Liver (tissue), 9 donors: ENCODE measurements around the gene EVC. TPM values are rescaled to one million over a fixed set of nuclear protein-coding genes. Genes with fewer than 3 reads are reported as not detected.

Experiments
- DNase-seq: peaks from one replicate; pipeline ENCODE4 v3.0.0-alpha.2; 2017; ENCODE audit warnings: low spot score
- H3K27ac ChIP-seq, 2 donors: one replicate each; pipeline ENCODE4 v1.7.0; 2013; ENCODE audit warnings: inconsistent platforms in 2 of 2, low read length in 2 of 2, control low read depth in 1 of 2, low read depth in 1 of 2, mild to moderate bottlenecking in 1 of 2
- H3K27me3 ChIP-seq, 4 donors: one replicate each; pipeline versions ENCODE4 v1.6.1 to v1.7.0; 2013; ENCODE audit warnings: low read length in 3 of 4, inconsistent platforms in 1 of 4, mild to moderate bottlenecking in 1 of 4, moderate library complexity in 1 of 4; ENCODE audit not compliant: control insufficient read depth in 4 of 4, insufficient read depth in 4 of 4
- H3K36me3 ChIP-seq, 4 donors: one replicate each; pipeline versions ENCODE4 v1.6.1 to v1.7.0; 2013; ENCODE audit warnings: low read length in 3 of 4, mild to moderate bottlenecking in 3 of 4, low read depth in 1 of 4, moderate library complexity in 1 of 4; ENCODE audit not compliant: control insufficient read depth in 4 of 4, insufficient read depth in 3 of 4
- H3K4me1 ChIP-seq, 4 donors: one replicate each; pipeline versions ENCODE4 v1.6.1 to v1.7.0; 2013; ENCODE audit warnings: low read length in 3 of 4, mild to moderate bottlenecking in 3 of 4, moderate library complexity in 1 of 4; ENCODE audit not compliant: control insufficient read depth in 4 of 4, insufficient read depth in 4 of 4
- H3K4me3 ChIP-seq, 3 donors: one replicate each; pipeline versions ENCODE4 v1.6.1 to v1.7.0; 2013; ENCODE audit warnings: low read length in 3 of 3, control low read depth in 1 of 3, low read depth in 1 of 3, mild to moderate bottlenecking in 1 of 3
- H3K9ac ChIP-seq, 2 donors: one replicate each; pipeline ENCODE4 v1.7.0; 2013; ENCODE audit warnings: low read length in 2 of 2, mild to moderate bottlenecking in 2 of 2, moderate library complexity in 2 of 2, control low read depth in 1 of 2, low read depth in 1 of 2
- H3K9me3 ChIP-seq, 4 donors: one replicate each; pipeline versions ENCODE4 v1.6.1 to v1.7.0; 2013; ENCODE audit warnings: low read length in 3 of 4; ENCODE audit not compliant: control insufficient read depth in 4 of 4
- ATF3 ChIP-seq: IDR thresholded peaks from 2 replicates; pipeline ENCODE4 v1.6.1; 2016; ENCODE audit warnings: antibody characterized with exemption
- CTCF ChIP-seq: fragments of 150-350 bp; IDR thresholded peaks from 2 replicates; pipeline ENCODE4 v1.5.1; 2017; ENCODE audit warnings: improper control_type of control experiment, low read depth, low read length; ENCODE audit not compliant: missing input control
- EGR1 ChIP-seq, 2 donors: IDR thresholded peaks; 2 replicates each; pipeline ENCODE4 v1.6.1; 2016 to 2018; ENCODE audit warnings: antibody characterized with exemption in 2 of 2, low read depth in 2 of 2
- FOXA1 ChIP-seq: IDR thresholded peaks from 2 replicates; pipeline ENCODE4 v1.6.1; 2016; ENCODE audit warnings: antibody characterized with exemption
- FOXA2 ChIP-seq: IDR thresholded peaks from 2 replicates; pipeline ENCODE4 v1.6.1; 2016; ENCODE audit warnings: antibody characterized with exemption
- HNF4A ChIP-seq, 2 donors: conservative IDR thresholded peaks; 2 replicates each; pipeline ENCODE4 v1.6.1; 2016; ENCODE audit warnings: antibody characterized with exemption in 2 of 2, mild to moderate bottlenecking in 2 of 2
- HNF4G ChIP-seq: IDR thresholded peaks from 2 replicates; pipeline ENCODE4 v1.6.1; 2016; ENCODE audit warnings: antibody characterized with exemption
- JUND ChIP-seq, 2 donors: IDR thresholded peaks; 2 replicates each; pipeline ENCODE4 v1.6.1; 2016; ENCODE audit warnings: antibody characterized with exemption in 2 of 2
- MAX ChIP-seq: IDR thresholded peaks from 2 replicates; pipeline ENCODE4 v1.6.1; 2016; ENCODE audit warnings: antibody characterized with exemption
- NR2F2 ChIP-seq: IDR thresholded peaks from 2 replicates; pipeline ENCODE4 v1.6.1; 2016; ENCODE audit warnings: antibody characterized with exemption
- RAD21 ChIP-seq, 2 donors: IDR thresholded peaks; 2 replicates each; pipeline ENCODE4 v1.6.1; 2016; ENCODE audit warnings: antibody characterized with exemption in 2 of 2, mild to moderate bottlenecking in 2 of 2
- REST ChIP-seq: IDR thresholded peaks from 2 replicates; pipeline ENCODE4 v1.6.1; 2016; ENCODE audit warnings: antibody characterized with exemption, mild to moderate bottlenecking
- RXRA ChIP-seq, 2 donors: IDR thresholded peaks; 2 replicates each; pipeline ENCODE4 v1.6.1; 2017 to 2018; ENCODE audit warnings: antibody characterized with exemption in 2 of 2, mild to moderate bottlenecking in 1 of 2
- YY1 ChIP-seq: IDR thresholded peaks from 2 replicates; pipeline ENCODE4 v1.6.1; 2016; ENCODE audit warnings: antibody characterized with exemption, mild to moderate bottlenecking
- ZBTB33 ChIP-seq: IDR thresholded peaks from 2 replicates; pipeline ENCODE4 v1.6.1; 2016; ENCODE audit warnings: antibody characterized with exemption
- WGBS: extraction: QIAGEN DNeasy Blood & Tissue Kit; methylation state at CpG from one replicate; pipeline ENCODE4 v1.1.7; 2013; 5-methylcytosine and 5-hydroxymethylcytosine counted together
- polyA plus RNA-seq, 2 donors: library from polyadenylated mRNA; stranded (reverse) in 1 of 2; unstranded in 1 of 2; fragments of 200-250 nt in 1 of 2; fragments of >200 nt in 1 of 2; fragmentation: Nextera tagmentation in 1 of 2; extraction: Ambion mirVana in 1 of 2; gene quantifications; one replicate each; pipeline versions ENCODE4 v1.2.1 to v1.2.3, GENCODE V29; 2013 to 2015
- total RNA-seq, 2 donors: library from RNA; depleted of rRNA; stranded (reverse); fragments of >200 nt; gene quantifications; one replicate each; pipeline ENCODE4 v1.2.3, GENCODE V29; 2014
- donor health status: healthy.
- donor health status: healthy.
- donor health status: healthy.
- donor health status: healthy.
- donor health status: healthy.

The EVC gene
- total and polyA plus RNA-seq, 4 donors: 0.76 to 10.9 (median 3.2) TPM

GRCh38 chr4:5828005-5828391, 117.0 kb downstream of the EVC start:
- Histone ChIP-seq H3K4me3 (no peak overlapping the region), H3K27ac (no peak overlapping the region), H3K27me3 (no peaks in the 10 kb centered on the region), H3K36me3 (no peaks in the 10 kb centered on the region), H3K9me3 (no peaks in the 10 kb centered on the region), H3K9ac (no peak overlapping the region), H3K4me1 (no peaks in the 10 kb centered on the region)
- WGBS: 87% methylated on average over 11 of the region's 11 CpGs
- TF ChIP-seq ATF3 (no peak), MAX (no peak), FOXA1 (no peak), YY1 (no peak), EGR1 (IDR thresholded peaks at IDR 0.05; ENCODE audit: low read depth in 2 of 2) (no peak), RAD21 (IDR thresholded peaks at IDR 0.05) (no peak), CTCF (no peak), FOXA2 (no peak), HNF4A (conservative IDR thresholded peaks at IDR 0.05) (no peak), REST (no peak), HNF4G (no peak)
- no peak for DNase-seq

- H3K27me3 ChIP-seq: no peaks in the 10 kb centered on the region
- WGBS: 22% methylated on average over 3 of the region's 3 CpGs
- H3K9ac ChIP-seq: no peak overlapping the region
- no peak for DNase-seq
- no peaks in the 10 kb centered on the region for H3K9me3 ChIP-seq
- no peak overlapping the region for H3K4me3 ChIP-seq
- no peaks in the 10 kb centered on the region for H3K36me3 ChIP-seq
- H3K27ac ChIP-seq: no peak overlapping the region
- no peaks in the 10 kb centered on the region for H3K4me1 ChIP-seq
- TF ChIP-seq CTCF: no peak
- peak in 1 of 2 donors; percentile 29 for TF ChIP-seq RXRA (IDR thresholded peaks at IDR 0.05)
- no peak for TF ChIP-seq FOXA1
- no peak for TF ChIP-seq EGR1 (IDR thresholded peaks at IDR 0.05; ENCODE audit: low read depth in 2 of 2)
- no peak for TF ChIP-seq ATF3
- no peak for TF ChIP-seq JUND (IDR thresholded peaks at IDR 0.05)
- no peak for TF ChIP-seq YY1
- no peak for TF ChIP-seq ZBTB33
- TF ChIP-seq NR2F2: no peak
- no peak for TF ChIP-seq REST
- peak in 1 of 2 donors; percentile 36 for TF ChIP-seq HNF4A (conservative IDR thresholded peaks at IDR 0.05)
- TF ChIP-seq HNF4G: no peak
- no peak for TF ChIP-seq RAD21 (IDR thresholded peaks at IDR 0.05)
Observed at GRCh38 chr4:5836943-5837342, 125.9 kb downstream of the EVC start.
